T-helper 2 cell treated with Interferon-gamma antibody and Interleukin-4, amounts not matched to agents 5 μg/mL and 100 μg/mL, for 36 hours (primary cell): Measurements from ENCODE around the gene IQGAP1.
"Not testable (repeated sequence)": the region's sequence is repeated elsewhere in the genome, so short reads cannot be mapped to it uniquely, and the experiment has no call there.

Source experiments
- DNase-seq: peaks from one replicate; pipeline ENCODE4 v3.0.0; 2021; ENCODE audit warnings: low spot score
- H3K27ac Mint-ChIP-seq: one replicate; pipeline ENCODE4 v1.8.0; 2021; ENCODE audit warnings: mild to moderate bottlenecking, mixed read lengths
- H3K27me3 Mint-ChIP-seq: one replicate; pipeline ENCODE4 v1.8.0; 2021; ENCODE audit warnings: low read depth, mixed read lengths
- H3K36me3 Mint-ChIP-seq: one replicate; pipeline ENCODE4 v1.8.0; 2021; ENCODE audit warnings: low read depth, mixed read lengths
- H3K4me1 Mint-ChIP-seq: one replicate; pipeline ENCODE4 v1.8.0; 2021; ENCODE audit warnings: low read depth, mixed read lengths
- H3K4me3 Mint-ChIP-seq: one replicate; pipeline ENCODE4 v1.8.0; 2022; ENCODE audit warnings: mild to moderate bottlenecking, moderate library complexity, mixed read lengths
- H3K9me3 Mint-ChIP-seq: one replicate; pipeline ENCODE4 v1.8.0; 2021; ENCODE audit warnings: mixed read lengths

Gene IQGAP1

DNA sequence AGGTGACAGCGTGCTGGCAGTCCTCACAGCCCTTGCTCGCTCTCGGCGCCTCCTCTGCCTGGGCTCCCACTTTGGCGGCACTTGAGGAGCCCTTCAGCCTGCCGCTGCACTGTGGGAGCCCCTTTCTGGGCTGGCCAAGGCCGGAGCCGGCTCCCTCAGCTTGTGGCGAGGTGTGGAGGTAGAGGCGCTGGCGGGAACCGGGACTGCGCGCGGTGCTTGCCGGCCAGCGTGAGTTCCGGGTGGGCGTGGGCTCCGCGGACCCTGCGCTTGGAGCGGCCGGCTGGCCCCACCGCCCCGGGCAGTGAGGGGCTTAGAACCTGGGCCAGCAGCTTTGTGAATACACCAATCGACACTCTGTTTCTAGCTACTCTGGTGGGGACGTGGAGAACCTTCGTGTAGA, 122.7 kb downstream of the IQGAP1 start:
- peaks cover 10% of the 10 kb centered on the region for H3K36me3 Mint-ChIP-seq

GRCh38 chr15:90511211-90511618, 123.2 kb downstream of the IQGAP1 start:
- not testable (repeated sequence) for DNase-seq

More for the DNA sequence above, 122.7 kb downstream of the IQGAP1 start:
- DNase-seq, H3K9me3 Mint-ChIP-seq, H3K27ac Mint-ChIP-seq, H3K4me3 Mint-ChIP-seq, H3K4me1 Mint-ChIP-seq, H3K27me3 Mint-ChIP-seq: not testable (repeated sequence)

GRCh38 chr15:90512276-90512675, 124.2 kb downstream of the IQGAP1 start:
- DNase-seq, result no peak
- no peak overlapping the region for H3K27ac Mint-ChIP-seq
- peaks cover 7% of the 10 kb centered on the region for H3K9me3 Mint-ChIP-seq
- peaks cover 8% of the 10 kb centered on the region for H3K4me1 Mint-ChIP-seq
- H3K4me3 Mint-ChIP-seq, result no peak overlapping the region
- H3K27me3 Mint-ChIP-seq, result no peaks in the 10 kb centered on the region
- H3K36me3 Mint-ChIP-seq, result peaks cover 6% of the 10 kb centered on the region

More at GRCh38 chr15:90511211-90511618, 123.2 kb downstream of the IQGAP1 start:
- not testable (repeated sequence) for H3K9me3 Mint-ChIP-seq, H3K27me3 Mint-ChIP-seq, H3K4me1 Mint-ChIP-seq
- Mint-ChIP-seq H3K27ac (peak overlapping the region; percentile 32), H3K4me3 (peak overlapping the region; percentile 57), H3K36me3 (peaks cover 10% of the 10 kb centered on the region)

DNA sequence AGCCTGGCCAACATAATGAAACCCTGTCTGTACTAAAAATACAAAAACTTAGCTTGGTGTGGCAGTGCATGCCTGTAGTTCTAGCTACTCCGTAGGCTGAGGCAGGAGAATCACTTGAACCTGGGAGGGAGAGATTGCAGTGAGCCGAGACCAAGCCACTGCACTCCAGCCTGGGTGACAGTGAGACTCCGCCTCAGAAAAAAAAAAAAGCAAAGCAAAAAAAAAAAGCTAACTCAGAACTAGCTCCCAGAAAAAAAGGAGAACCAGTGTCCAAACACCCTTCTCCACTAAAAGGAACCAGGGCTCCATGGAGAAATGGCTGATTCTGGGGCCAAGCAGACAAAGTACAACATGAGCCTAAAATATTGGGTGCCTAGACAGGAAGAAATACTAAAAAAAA, 124.9 kb downstream of the IQGAP1 start:
- H3K27me3 Mint-ChIP-seq, result no peaks in the 10 kb centered on the region
- H3K9me3 Mint-ChIP-seq, result peaks cover 7% of the 10 kb centered on the region
- no peak overlapping the region for H3K27ac Mint-ChIP-seq
- DNase-seq, result no peak
- no peak overlapping the region for H3K4me3 Mint-ChIP-seq
- peaks cover 5% of the 10 kb centered on the region for H3K36me3 Mint-ChIP-seq
- H3K4me1 Mint-ChIP-seq, result peaks cover 8% of the 10 kb centered on the region

- no peak for DNase-seq
- Mint-ChIP-seq H3K36me3 (peaks cover 5% of the 10 kb centered on the region), H3K27ac (no peak overlapping the region), H3K27me3 (no peaks in the 10 kb centered on the region), H3K9me3 (peaks cover 7% of the 10 kb centered on the region), H3K4me3 (no peak overlapping the region), H3K4me1 (peaks cover 9% of the 10 kb centered on the region)
Observed at GRCh38 chr15:90513448-90513847, 125.4 kb downstream of the IQGAP1 start.

GRCh38 chr15:90513893-90514292, 125.9 kb downstream of the IQGAP1 start:
- not testable (repeated sequence) for H3K9me3 Mint-ChIP-seq, H3K36me3 Mint-ChIP-seq, DNase-seq, H3K4me3 Mint-ChIP-seq, H3K27ac Mint-ChIP-seq, H3K27me3 Mint-ChIP-seq
- H3K4me1 Mint-ChIP-seq, result peaks cover 10% of the 10 kb centered on the region

GRCh38 chr15:90519688-90520087, 131.6 kb downstream of the IQGAP1 start:
- no peak overlapping the region for H3K4me3 Mint-ChIP-seq
- no peaks in the 10 kb centered on the region for H3K36me3 Mint-ChIP-seq
- H3K9me3 Mint-ChIP-seq, result no peaks in the 10 kb centered on the region
- H3K27me3 Mint-ChIP-seq, result no peaks in the 10 kb centered on the region
- DNase-seq, result no peak
- no peak overlapping the region for H3K27ac Mint-ChIP-seq
- H3K4me1 Mint-ChIP-seq, result peaks cover 12% of the 10 kb centered on the region

GRCh38 chr15:90520365-90520764, 132.3 kb downstream of the IQGAP1 start:
- no peak overlapping the region for H3K4me3 Mint-ChIP-seq
- no peak overlapping the region for H3K27ac Mint-ChIP-seq
- no peak for DNase-seq
- no peaks in the 10 kb centered on the region for H3K9me3 Mint-ChIP-seq
- no peaks in the 10 kb centered on the region for H3K27me3 Mint-ChIP-seq
- no peaks in the 10 kb centered on the region for H3K36me3 Mint-ChIP-seq
- peaks cover 13% of the 10 kb centered on the region for H3K4me1 Mint-ChIP-seq

GRCh38 chr15:90523373-90523772, 135.3 kb downstream of the IQGAP1 start:
- no peaks in the 10 kb centered on the region for H3K36me3 Mint-ChIP-seq
- no peaks in the 10 kb centered on the region for H3K9me3 Mint-ChIP-seq
- peaks cover 11% of the 10 kb centered on the region for H3K4me1 Mint-ChIP-seq
- no peak overlapping the region for H3K4me3 Mint-ChIP-seq
- DNase-seq, result no peak
- no peaks in the 10 kb centered on the region for H3K27me3 Mint-ChIP-seq
- H3K27ac Mint-ChIP-seq, result no peak overlapping the region

DNA sequence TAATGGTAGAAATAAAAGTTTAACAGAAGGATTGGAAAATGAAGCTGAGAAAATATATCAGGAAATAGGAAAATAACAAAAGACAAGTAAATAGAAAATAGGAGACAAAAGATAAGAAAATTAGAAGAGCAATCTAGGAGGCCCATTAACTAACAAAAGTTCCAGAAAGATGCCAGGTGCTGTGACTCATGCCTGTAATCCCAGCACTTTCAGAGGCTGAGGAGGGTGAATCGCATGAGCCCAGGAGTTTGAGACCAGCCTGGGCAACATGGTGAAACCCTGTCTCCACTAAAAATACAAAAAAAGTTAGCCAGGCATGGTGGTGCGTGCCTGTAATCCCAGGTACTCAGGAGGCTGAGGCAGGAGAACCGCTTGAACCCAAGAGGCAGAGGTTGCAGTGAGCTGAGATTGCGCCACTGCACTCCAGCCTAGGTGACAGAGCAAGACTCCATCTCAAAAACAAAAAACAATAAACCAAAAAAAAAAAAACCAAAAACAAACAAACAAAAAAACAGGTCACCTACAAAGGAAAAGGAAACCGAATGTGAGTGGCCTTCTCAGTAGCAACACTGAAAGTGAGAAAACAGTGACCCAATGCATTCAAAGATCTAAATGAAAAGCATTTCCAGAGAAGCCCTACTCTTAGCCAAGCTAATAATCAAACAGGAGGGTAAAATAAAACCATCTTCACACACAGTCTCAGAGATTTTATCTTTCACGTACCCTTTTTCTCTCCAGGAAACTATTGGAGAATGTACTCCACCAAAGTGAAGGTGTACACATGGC, 136.2 kb downstream of the IQGAP1 start:
- H3K4me3 Mint-ChIP-seq, H3K9me3 Mint-ChIP-seq: not testable (repeated sequence)

GRCh38 chr15:90529011-90529370, 140.9 kb downstream of the IQGAP1 start:
- Mint-ChIP-seq H3K4me1 (peaks cover 35% of the 10 kb centered on the region), H3K4me3 (peak overlapping the region; percentile 86), H3K27me3 (no peaks in the 10 kb centered on the region), H3K36me3 (peaks cover 14% of the 10 kb centered on the region), H3K9me3 (no peaks in the 10 kb centered on the region), H3K27ac (peak overlapping the region; percentile 91)
- DNase-seq, result no peak

More for the DNA sequence above, 136.2 kb downstream of the IQGAP1 start:
- H3K27me3 Mint-ChIP-seq, H3K36me3 Mint-ChIP-seq, DNase-seq: not testable (repeated sequence)
- peaks cover 13% of the 10 kb centered on the region for H3K4me1 Mint-ChIP-seq
- peak overlapping the region; percentile 69 for H3K27ac Mint-ChIP-seq

DNA sequence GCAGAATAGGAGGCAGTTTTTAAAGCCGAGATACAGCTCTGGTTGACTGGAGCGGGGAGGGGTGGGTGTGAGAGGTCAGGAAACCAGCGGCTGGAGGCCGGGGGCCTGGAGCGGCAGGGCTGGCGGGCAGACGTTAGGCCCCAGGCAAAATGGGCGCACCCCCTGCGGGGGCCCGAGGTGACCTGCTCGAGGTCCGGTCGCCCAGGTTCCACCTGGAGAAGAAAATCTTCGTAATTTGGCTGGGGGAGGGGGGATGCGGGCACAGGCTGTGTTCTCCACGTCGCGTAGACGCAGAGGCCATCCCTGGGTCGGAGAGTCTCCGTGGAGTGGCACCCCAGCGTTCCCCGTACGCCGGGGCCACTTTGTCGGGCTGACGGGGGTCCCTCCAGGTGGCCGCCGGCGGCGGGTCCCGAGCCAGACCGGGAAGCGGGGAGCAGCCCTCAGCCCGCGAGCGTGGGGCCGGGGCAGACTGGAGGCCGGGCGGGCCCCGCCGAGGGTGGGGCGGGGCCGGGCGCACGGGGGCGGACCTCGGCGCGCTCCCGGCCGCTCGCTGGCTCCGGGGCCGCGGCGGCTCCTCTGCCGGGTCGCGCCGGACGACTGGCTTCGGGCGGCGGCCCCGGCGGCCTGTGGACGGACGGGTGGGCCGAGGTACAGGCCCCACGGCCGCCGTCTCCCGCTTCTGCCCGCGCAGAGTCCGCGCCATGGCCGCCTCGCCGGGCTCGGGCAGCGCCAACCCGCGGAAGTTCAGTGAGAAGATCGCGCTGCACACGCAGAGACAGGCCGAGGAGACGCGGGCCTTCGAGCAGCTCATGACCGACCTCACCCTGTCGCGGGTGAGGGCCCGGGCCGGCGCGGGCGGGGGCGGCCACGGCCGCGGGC, 141.6 kb downstream of the IQGAP1 start, which contains the start of gene CRTC3:
TSS of gene CRTC3 (plus strand) at position 553 of the 879 bp plus-strand sequence. CDS start at position 702, 149 bp downstream.
- H3K4me3 Mint-ChIP-seq, result peak within 1 kb of the TSS; percentile 92
- DNase-seq, result peak; percentile 62

GRCh38 chr15:90530250-90531051, 142.4 kb downstream of the IQGAP1 start:
- Mint-ChIP-seq H3K4me3 (peak overlapping the region; percentile 92), H3K27ac (peak overlapping the region; percentile 76), H3K36me3 (peaks cover 18% of the 10 kb centered on the region), H3K9me3 (no peaks in the 10 kb centered on the region), H3K27me3 (no peaks in the 10 kb centered on the region), H3K4me1 (peaks cover 41% of the 10 kb centered on the region)
- peak; percentile 49 for DNase-seq

More for the DNA sequence above, 141.6 kb downstream of the IQGAP1 start, which contains the start of gene CRTC3:
- Mint-ChIP-seq H3K27ac (peak within 1 kb of the TSS; percentile 91), H3K4me1 (peaks cover 37% of the 10 kb centered on the region), H3K27me3 (no peaks in the 10 kb centered on the region), H3K9me3 (no peaks in the 10 kb centered on the region), H3K36me3 (peaks cover 14% of the 10 kb centered on the region)
